Chondrocyte (in vitro differentiated cells): Measurements from ENCODE around the gene ZNF618. TPM values are rescaled to one million over a fixed set of nuclear protein-coding genes. Genes with fewer than 3 reads are reported as not detected.

Experiments used
- DNase-seq: peaks from one replicate; pipeline ENCODE4 v3.0.0; 2021; ENCODE audit warnings: mixed read lengths, low spot score
- H3K27ac Mint-ChIP-seq: one replicate; pipeline ENCODE4 v1.8.0; 2021; ENCODE audit warnings: mild to moderate bottlenecking, moderate library complexity, mixed read lengths; ENCODE audit not compliant: unreplicated experiment
- H3K27me3 Mint-ChIP-seq: 2 replicates; pipeline ENCODE4 v1.8.0; 2021; ENCODE audit warnings: low read depth, mixed read lengths
- H3K36me3 Mint-ChIP-seq: 2 replicates; pipeline ENCODE4 v1.8.0; 2021; ENCODE audit warnings: low read depth, mixed read lengths
- H3K4me1 Mint-ChIP-seq: 2 replicates; pipeline ENCODE4 v1.8.0; 2021; ENCODE audit warnings: low read depth, mild to moderate bottlenecking, mixed read lengths
- H3K4me3 Mint-ChIP-seq: one replicate; pipeline ENCODE4 v1.8.0; 2021; ENCODE audit warnings: mild to moderate bottlenecking, moderate library complexity, mixed read lengths; ENCODE audit not compliant: unreplicated experiment
- H3K9me3 Mint-ChIP-seq: 2 replicates; pipeline ENCODE4 v1.8.0; 2021; ENCODE audit warnings: low read depth, mixed read lengths
- CTCF ChIP-seq: fragments of 200-600 bp; sonication (generic); IDR thresholded peaks from 2 replicates; pipeline ENCODE4 v1.5.0; 2021; ENCODE audit warnings: antibody characterized with exemption, mild to moderate bottlenecking, moderate library complexity
- total RNA-seq: library from RNA; stranded (reverse); gene quantifications from 3 replicates; pipeline ENCODE4 v1.2.1, GENCODE V29; 2021

Gene ZNF618
- total RNA-seq, 1 donor from 2014 or later = 25.5 TPM

GRCh38 chr9:113934829-113935676 is 58.9 kb downstream of the ZNF618 start:
- Mint-ChIP-seq H3K36me3 (no peaks in the 10 kb centered on the region), H3K27me3 (no peaks in the 10 kb centered on the region), H3K4me1 (peaks cover 16% of the 10 kb centered on the region), H3K9me3 (no peaks in the 10 kb centered on the region), H3K4me3 (no peak overlapping the region), H3K27ac (no peak overlapping the region)
- no peak for TF ChIP-seq CTCF
- no peak for DNase-seq

GRCh38 chr9:113935677-113936380 is 59.7 kb downstream of the ZNF618 start:
- Mint-ChIP-seq H3K4me1 (peaks cover 23% of the 10 kb centered on the region), H3K27me3 (no peaks in the 10 kb centered on the region), H3K4me3 (no peak overlapping the region), H3K27ac (no peak overlapping the region), H3K9me3 (peaks cover 3% of the 10 kb centered on the region), H3K36me3 (peaks cover 2% of the 10 kb centered on the region)
- TF ChIP-seq CTCF = no peak
- DNase-seq = no peak

- Mint-ChIP-seq H3K36me3 (peaks cover 11% of the 10 kb centered on the region), H3K27ac (peak overlapping the region; percentile 65), H3K9me3 (peaks cover 6% of the 10 kb centered on the region), H3K4me1 (peaks cover 47% of the 10 kb centered on the region), H3K27me3 (no peaks in the 10 kb centered on the region), H3K4me3 (no peak overlapping the region)
- TF ChIP-seq CTCF = no peak
- no peak for DNase-seq
These were observed 64.0 kb downstream of the ZNF618 start for GRCh38 chr9:113940077-113940476.

DNA sequence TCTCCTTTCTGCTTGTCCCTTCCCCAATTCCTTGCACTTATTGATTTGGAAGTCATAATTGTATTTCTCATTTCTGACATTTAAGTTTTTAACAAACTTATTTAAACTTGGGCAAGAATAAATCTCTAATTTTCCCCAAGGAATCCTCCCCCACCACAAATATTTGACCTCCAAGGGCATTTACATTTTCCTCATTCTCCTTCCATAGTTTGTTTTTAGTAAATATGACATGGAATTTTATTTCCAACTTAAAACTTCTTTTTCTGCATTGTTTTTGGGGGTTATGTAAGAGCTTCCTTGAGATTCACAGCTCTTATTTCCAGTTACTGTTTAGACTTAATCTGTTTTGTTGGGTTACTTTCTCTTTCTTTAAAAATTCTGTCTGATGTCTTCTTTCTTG is 64.9 kb downstream of the ZNF618 start:
- no peak for DNase-seq
- Mint-ChIP-seq H3K4me1 (peaks cover 47% of the 10 kb centered on the region), H3K27me3 (no peaks in the 10 kb centered on the region), H3K9me3 (peaks cover 6% of the 10 kb centered on the region), H3K36me3 (peaks cover 11% of the 10 kb centered on the region), H3K27ac (peak overlapping the region; percentile 22), H3K4me3 (no peak overlapping the region)
- no peak for TF ChIP-seq CTCF

GRCh38 chr9:113941526-113941925 is 65.4 kb downstream of the ZNF618 start:
- TF ChIP-seq CTCF = no peak
- DNase-seq = no peak
- no peak overlapping the region for H3K4me3 Mint-ChIP-seq
- peaks cover 11% of the 10 kb centered on the region for H3K36me3 Mint-ChIP-seq
- H3K27me3 Mint-ChIP-seq = no peaks in the 10 kb centered on the region
- H3K27ac Mint-ChIP-seq = peak overlapping the region; percentile 22
- H3K4me1 Mint-ChIP-seq = peaks cover 44% of the 10 kb centered on the region
- H3K9me3 Mint-ChIP-seq = peaks cover 6% of the 10 kb centered on the region
